Epithelial cell of prostate (primary cell): ENCODE measurements around the gene PPM1K.

ENCODE experiments used
- DNase-seq: peaks from one replicate; pipeline ENCODE4 v3.0.0-alpha.2; 2011; ENCODE audit warnings: low read depth, low spot score
- H3K27ac ChIP-seq: fragments of 450-650 bp; 2 replicates; pipeline ENCODE4 v1.5.1; 2017; ENCODE audit warnings: mild to moderate bottlenecking

Gene PPM1K

GRCh38 chr4:88225232-88226105 lies 58.9 kb downstream of the PPM1K start:
- no peak for DNase-seq
- no peak overlapping the region for H3K27ac ChIP-seq

DNA sequence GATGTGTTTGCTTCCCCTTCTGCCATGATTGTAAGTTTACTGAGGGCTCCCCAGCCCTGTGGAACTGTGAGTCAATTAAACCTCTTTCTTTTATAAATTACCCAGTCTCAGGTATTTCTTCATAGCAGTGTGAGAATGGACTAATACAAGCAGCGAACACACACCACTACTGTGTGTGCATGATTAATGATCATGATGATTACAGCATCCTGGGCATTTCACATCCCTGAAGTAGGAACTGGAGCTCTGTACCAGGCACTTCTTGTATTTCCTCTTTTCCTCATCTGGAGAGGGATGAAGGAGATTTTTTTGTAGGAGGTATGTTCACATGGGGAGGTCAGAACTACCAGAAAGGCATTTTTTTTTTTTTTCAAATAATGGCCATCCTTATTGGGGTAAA lies 60.8 kb downstream of the PPM1K start:
- no peak for DNase-seq
- H3K27ac ChIP-seq = no peak overlapping the region

DNA sequence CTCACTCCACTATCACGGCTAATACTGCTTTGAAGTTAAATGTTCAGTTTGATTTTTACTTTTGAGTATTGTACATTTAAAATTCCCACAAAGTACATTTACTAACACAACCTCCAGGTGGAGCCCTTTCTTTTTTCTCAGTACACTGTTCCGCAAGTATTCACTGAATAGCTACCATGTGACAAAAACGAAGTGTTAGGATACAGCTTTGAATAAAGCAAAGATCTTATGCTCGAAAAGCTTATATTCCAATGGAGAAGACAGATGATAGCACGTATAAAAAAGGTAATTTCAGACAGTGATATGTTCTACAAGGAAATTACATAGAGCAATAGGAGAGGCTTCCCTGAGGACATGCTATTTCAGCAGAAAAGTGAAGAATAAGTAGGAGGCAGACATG lies 65.3 kb downstream of the PPM1K start:
- no peak overlapping the region for H3K27ac ChIP-seq
- no peak for DNase-seq

DNA sequence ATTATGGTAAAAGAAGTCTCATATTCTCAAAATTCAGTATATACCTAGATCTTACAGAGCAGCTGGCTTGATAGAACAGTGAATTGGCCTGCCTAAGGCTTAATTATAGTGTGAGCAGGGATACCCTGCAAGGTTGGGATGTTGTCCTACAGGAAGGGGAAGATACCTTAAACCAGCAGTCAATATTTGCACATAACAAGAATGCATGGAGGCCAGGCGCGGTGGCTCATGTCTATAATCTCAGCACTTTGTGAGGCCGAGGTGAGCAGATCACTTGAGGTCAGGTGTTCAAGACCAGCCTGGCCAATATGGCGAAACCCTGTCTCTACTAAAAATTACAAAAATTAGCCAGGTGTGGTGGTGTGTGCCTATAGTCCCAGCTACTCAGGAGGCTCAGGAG lies 67.2 kb downstream of the PPM1K start:
- no peak for DNase-seq
- H3K27ac ChIP-seq = no peak overlapping the region

- no peak for DNase-seq
- no peak overlapping the region for H3K27ac ChIP-seq
Observed at GRCh38 chr4:88216395-88216794, 68.0 kb downstream of the PPM1K start.

- no peak for DNase-seq
- H3K27ac ChIP-seq = no peak overlapping the region
Observed at GRCh38 chr4:88215351-88215750, 69.0 kb downstream of the PPM1K start.

DNA sequence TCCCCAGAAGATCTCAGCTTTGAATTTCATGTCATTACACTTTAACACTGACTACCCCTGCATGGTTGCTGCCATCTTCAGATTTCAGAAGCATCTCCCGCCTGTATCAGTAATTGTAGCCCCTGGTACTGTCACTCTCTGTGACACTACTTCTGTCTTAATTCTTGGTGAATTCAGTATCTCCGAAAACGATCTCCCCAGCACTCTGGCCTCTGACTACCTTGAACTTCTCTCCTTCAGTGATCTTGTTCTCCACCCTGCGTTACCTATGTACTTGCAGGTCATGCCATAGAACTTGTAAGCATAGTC lies 72.2 kb downstream of the PPM1K start:
- H3K27ac ChIP-seq = no peak overlapping the region
- DNase-seq = no peak

- no peak for DNase-seq
Observed at GRCh38 chr4:88211473-88212252, 72.7 kb downstream of the PPM1K start.

GRCh38 chr4:88208156-88208555 lies 76.2 kb downstream of the PPM1K start:
- DNase-seq = no peak
- H3K27ac ChIP-seq = no peak overlapping the region

More at GRCh38 chr4:88211473-88212252, 72.7 kb downstream of the PPM1K start:
- no peak overlapping the region for H3K27ac ChIP-seq
